Mesodermal cell (in vitro differentiated cells): Measurements from ENCODE around the gene LAMB1.
"Not testable (repeated sequence)": the region's sequence is repeated elsewhere in the genome, so short reads cannot be mapped to it uniquely, and the experiment has no call there.

Experiments used
- H3K27ac ChIP-seq: 2 replicates; pipeline ENCODE4 v1.7.0; 2013; ENCODE audit warnings: mild to moderate bottlenecking, low read depth, low read length, moderate library complexity; ENCODE audit not compliant: severe bottlenecking
- H3K36me3 ChIP-seq: 2 replicates; pipeline ENCODE4 v1.7.1; 2013; ENCODE audit warnings: mild to moderate bottlenecking, low read length, moderate library complexity; ENCODE audit not compliant: control insufficient read depth, insufficient read depth
- H3K4me1 ChIP-seq: one replicate; pipeline ENCODE4 v1.7.1; 2013; ENCODE audit warnings: mild to moderate bottlenecking, low read length; ENCODE audit not compliant: insufficient read depth, control insufficient read depth, poor library complexity, severe bottlenecking
- H3K4me3 ChIP-seq: 2 replicates; pipeline ENCODE4 v1.7.0; 2013; ENCODE audit warnings: low read length, control low read depth, mild to moderate bottlenecking; ENCODE audit not compliant: insufficient read depth, poor library complexity, severe bottlenecking; ENCODE audit errors: extremely low read depth
- H3K9me3 ChIP-seq: 2 replicates; pipeline ENCODE4 v1.7.1; 2013; ENCODE audit warnings: mild to moderate bottlenecking, low read length, moderate library complexity; ENCODE audit not compliant: control insufficient read depth
- WGBS, 2 experiments: methylation state at CpG; one replicate each; pipeline ENCODE4 v1.1.5; 2013; ENCODE audit warnings: missing lambda C conversion rate in 2 of 2; ENCODE audit not compliant: insufficient coverage in 2 of 2; 5-methylcytosine and 5-hydroxymethylcytosine counted together

Gene LAMB1

GRCh38 chr7:107890962-107891635 lies 111.9 kb downstream of the LAMB1 start, which contains the start of gene DLD:
Gene DLD (plus strand): TSS chr7:107891183. CDS start chr7:107891251, 68 bp downstream.
- 0 to 1% methylated on average over 30 to 45 of the region's 55 CpGs for WGBS, 2 experiments
- H3K36me3 ChIP-seq: peaks cover 30% of the 10 kb centered on the region
- peaks cover 8% of the 10 kb centered on the region for H3K4me1 ChIP-seq
- H3K27ac ChIP-seq: peak within 1 kb of the TSS; percentile 94
- H3K4me3 ChIP-seq: peak within 1 kb of the TSS; percentile 53
- no peaks in the 10 kb centered on the region for H3K9me3 ChIP-seq

DNA sequence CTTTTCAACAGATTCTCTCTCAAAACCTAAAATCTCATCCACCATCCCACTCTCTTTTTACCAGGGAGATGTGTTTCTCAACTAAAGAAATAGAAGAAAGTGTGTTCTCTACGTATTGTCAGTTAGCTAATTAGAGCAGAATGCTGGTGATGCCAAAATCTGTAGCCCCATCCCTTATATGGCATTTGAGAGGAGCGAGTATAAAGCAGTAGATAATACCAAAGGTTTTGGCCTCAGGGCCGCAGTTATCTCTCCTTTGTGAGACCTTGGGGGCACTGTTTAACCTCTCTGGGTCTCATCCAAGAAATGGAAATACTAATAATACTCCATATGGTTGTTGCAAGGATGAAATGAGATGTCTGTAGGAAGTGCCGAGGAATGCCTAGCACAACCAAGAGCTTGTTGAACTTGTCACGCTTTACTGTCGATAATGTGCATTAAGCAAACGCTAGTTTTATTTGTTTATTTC lies 112.4 kb downstream of the LAMB1 start:
- H3K9me3 ChIP-seq: no peaks in the 10 kb centered on the region
- H3K36me3 ChIP-seq: peaks cover 24% of the 10 kb centered on the region
- H3K4me1 ChIP-seq: peaks cover 8% of the 10 kb centered on the region
- 50 to 62% methylated on average over 2 to 4 of the region's 7 CpGs for WGBS, 2 experiments
- H3K4me3 ChIP-seq: peak overlapping the region; percentile 53
- peak overlapping the region; percentile 94 for H3K27ac ChIP-seq

GRCh38 chr7:107889992-107890391 lies 113.0 kb downstream of the LAMB1 start:
- no peak overlapping the region for H3K27ac ChIP-seq
- no peak overlapping the region for H3K4me3 ChIP-seq
- peaks cover 8% of the 10 kb centered on the region for H3K4me1 ChIP-seq
- peaks cover 19% of the 10 kb centered on the region for H3K36me3 ChIP-seq
- WGBS, 2 experiments: 80% methylated on average over 1 of the region's 3 CpGs; no CpG with 5 or more reads in 1 of the 2 experiments
- H3K9me3 ChIP-seq: no peaks in the 10 kb centered on the region

- 93 to 94% methylated on average over 16 to 22 of the region's 22 CpGs for WGBS, 2 experiments
- not testable (repeated sequence) for H3K9me3 ChIP-seq, H3K4me1 ChIP-seq, H3K27ac ChIP-seq, H3K4me3 ChIP-seq, H3K36me3 ChIP-seq
Observed at GRCh38 chr7:107887827-107888226, 115.1 kb downstream of the LAMB1 start.

- Histone ChIP-seq H3K36me3 (no peaks in the 10 kb centered on the region), H3K4me3 (no peak overlapping the region), H3K27ac (no peak overlapping the region), H3K4me1 (no peaks in the 10 kb centered on the region), H3K9me3 (no peaks in the 10 kb centered on the region)
- WGBS, 2 experiments: 90 to 96% methylated on average over 4 of the region's 6 CpGs
Observed at GRCh38 chr7:107884066-107884818, 118.7 kb downstream of the LAMB1 start.

GRCh38 chr7:107882766-107883165 lies 120.2 kb downstream of the LAMB1 start:
- no peaks in the 10 kb centered on the region for H3K9me3 ChIP-seq
- H3K4me1 ChIP-seq: no peaks in the 10 kb centered on the region
- H3K36me3 ChIP-seq: no peaks in the 10 kb centered on the region
- H3K4me3 ChIP-seq: no peak overlapping the region
- 78 to 83% methylated on average over 1 of the region's 2 CpGs for WGBS, 2 experiments
- no peak overlapping the region for H3K27ac ChIP-seq

GRCh38 chr7:107879400-107880035 lies 123.4 kb downstream of the LAMB1 start:
- H3K27ac ChIP-seq: no peak overlapping the region
- no peaks in the 10 kb centered on the region for H3K4me1 ChIP-seq
- WGBS, 2 experiments: 0 to 8% methylated on average over 1 to 2 of the region's 3 CpGs
- H3K4me3 ChIP-seq: no peak overlapping the region
- H3K9me3 ChIP-seq: no peaks in the 10 kb centered on the region
- no peaks in the 10 kb centered on the region for H3K36me3 ChIP-seq

- Histone ChIP-seq H3K27ac (no peak overlapping the region), H3K36me3 (no peaks in the 10 kb centered on the region), H3K4me1 (no peaks in the 10 kb centered on the region), H3K9me3 (no peaks in the 10 kb centered on the region), H3K4me3 (no peak overlapping the region)
- 82 to 100% methylated on average over 1 to 2 of the region's 3 CpGs for WGBS, 2 experiments
Observed at GRCh38 chr7:107878636-107879035, 124.3 kb downstream of the LAMB1 start.

DNA sequence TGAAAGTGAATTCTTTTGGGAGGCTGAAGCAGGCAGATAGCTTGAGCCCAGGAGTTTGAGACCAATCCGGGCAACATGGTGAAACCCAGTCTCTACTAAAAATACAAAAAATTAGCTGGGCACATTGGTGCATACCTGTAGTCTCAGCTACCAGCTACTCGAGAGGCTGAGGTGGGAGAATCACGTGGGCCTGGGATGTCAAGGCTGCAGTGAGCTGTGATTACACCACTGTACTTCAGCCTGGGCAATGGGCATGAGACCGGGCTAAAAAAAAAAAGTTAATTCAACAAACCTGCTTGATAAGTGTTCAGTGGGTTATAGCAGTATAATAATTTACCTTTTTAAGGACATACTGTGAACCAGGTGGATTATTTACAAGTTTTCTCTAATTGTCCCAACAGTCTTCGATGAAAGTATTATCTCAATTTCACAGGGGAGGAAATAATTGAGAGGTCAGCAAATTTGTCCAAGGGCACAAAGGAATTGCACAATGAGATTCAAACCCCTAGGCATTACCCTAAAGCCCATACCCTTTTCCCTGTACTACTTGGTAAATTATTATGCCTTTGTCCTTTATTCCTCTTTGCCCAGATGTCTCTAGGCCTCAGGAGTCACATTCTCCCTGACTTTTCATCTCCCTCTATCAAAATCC lies 125.1 kb downstream of the LAMB1 start:
- WGBS, 2 experiments: 89 to 94% methylated on average over 3 of the region's 5 CpGs
- Histone ChIP-seq H3K27ac (no peak overlapping the region), H3K4me3 (no peak overlapping the region), H3K36me3 (no peaks in the 10 kb centered on the region), H3K9me3 (no peaks in the 10 kb centered on the region), H3K4me1 (no peaks in the 10 kb centered on the region)

GRCh38 chr7:107876916-107877315 lies 126.0 kb downstream of the LAMB1 start:
- WGBS, 2 experiments: 80 to 86% methylated on average over 1 of the region's 2 CpGs
- no peaks in the 10 kb centered on the region for H3K36me3 ChIP-seq
- H3K4me1 ChIP-seq: no peaks in the 10 kb centered on the region
- H3K27ac ChIP-seq: no peak overlapping the region
- no peak overlapping the region for H3K4me3 ChIP-seq
- H3K9me3 ChIP-seq: no peaks in the 10 kb centered on the region
